SU-DHL-6 (cell line): ENCODE data around the gene RASSF10.

Experiments used
- H2AFZ ChIP-seq: fragments of 200-600 bp; sonication (generic); 2 replicates; pipeline ENCODE4 v1.6.1; 2014; ENCODE audit warnings: low read depth, mild to moderate bottlenecking, moderate library complexity, mixed read lengths, antibody characterized with exemption, low read length; ENCODE audit not compliant: severe bottlenecking
- H3F3A ChIP-seq: fragments of 200-600 bp; shearing (Covaris generic); 2 replicates; pipeline ENCODE4 v1.6.0; 2016; ENCODE audit warnings: antibody characterized with exemption, mild to moderate bottlenecking; ENCODE audit not compliant: insufficient read depth
- H3K27ac ChIP-seq: fragments of 200-600 bp; sonication (generic); 2 replicates; pipeline ENCODE4 v1.5.1; 2016; ENCODE audit warnings: low read depth, mild to moderate bottlenecking, low read length, moderate library complexity, mixed read lengths
- H3K27me3 ChIP-seq: fragments of 200-600 bp; sonication (generic), shearing (Covaris generic); 2 replicates; pipeline ENCODE4 v1.6.0; 2014; ENCODE audit warnings: mild to moderate bottlenecking, low read length
- H3K36me3 ChIP-seq: fragments of 200-600 bp; sonication (generic); 2 replicates; pipeline ENCODE4 v1.6.1; 2014; ENCODE audit warnings: mild to moderate bottlenecking, low read length, mixed read lengths
- H3K4me2 ChIP-seq: fragments of 300-600, 200-600 bp; shearing (Covaris generic), sonication (generic); 2 replicates; pipeline ENCODE4 v1.6.0; 2014; ENCODE audit warnings: low read length, low read depth, mild to moderate bottlenecking; ENCODE audit not compliant: poor library complexity, severe bottlenecking
- H3K4me3 ChIP-seq: fragments of 200-600 bp; sonication (generic); 2 replicates; pipeline ENCODE4 v1.5.1; 2014; ENCODE audit warnings: antibody characterized with exemption, low read length, mild to moderate bottlenecking, mixed read lengths; ENCODE audit not compliant: insufficient read depth, poor library complexity, severe bottlenecking
- H3K79me2 ChIP-seq: fragments of 200-600 bp; sonication (generic); 2 replicates; pipeline ENCODE4 v1.6.1; 2014; ENCODE audit warnings: mild to moderate bottlenecking, low read length, moderate library complexity; ENCODE audit not compliant: insufficient read depth
- H3K9ac ChIP-seq: fragments of 200-600 bp; sonication (generic); 2 replicates; pipeline ENCODE4 v1.7.0; 2014; ENCODE audit warnings: mild to moderate bottlenecking, low read length
- H3K9me2 ChIP-seq: fragments of 200-600 bp; sonication (generic); replicated peaks from 2 replicates; pipeline ENCODE4 v1.6.1; 2014; ENCODE audit warnings: low read length; ENCODE audit not compliant: insufficient read depth
- H3K9me3 ChIP-seq: fragments of 200-600 bp; sonication (generic); 2 replicates; pipeline ENCODE4 v1.6.1; 2014; ENCODE audit warnings: low read length, mixed read lengths; ENCODE audit not compliant: insufficient read depth
- H4K20me1 ChIP-seq: fragments of 200-600 bp; sonication (generic); 2 replicates; pipeline ENCODE4 v1.6.1; 2014; ENCODE audit warnings: low read depth, mild to moderate bottlenecking, antibody characterized with exemption, low read length, moderate library complexity, mixed read lengths
- CTCF ChIP-seq: fragments of 200-600 bp; sonication (generic); IDR thresholded peaks from one replicate; pipeline ENCODE4 v1.5.1; 2017; ENCODE audit warnings: antibody characterized with exemption, mild to moderate bottlenecking, low read length, moderate library complexity; ENCODE audit not compliant: insufficient read depth, poor library complexity, severe bottlenecking
- EZH2phosphoT487 ChIP-seq: fragments of 200-600 bp; sonication (generic), shearing (Covaris generic); conservative IDR thresholded peaks from 2 replicates; pipeline ENCODE4 v1.6.1; 2018; ENCODE audit warnings: mild to moderate bottlenecking, antibody characterized with exemption, low read length, moderate library complexity, mixed read lengths

The RASSF10 gene

GRCh38 chr11:13053255-13053917 is 44.3 kb downstream of the RASSF10 start:
- Histone ChIP-seq H3K27me3 (no peaks in the 10 kb centered on the region), H3K9ac (no peak overlapping the region), H2AFZ (no peak overlapping the region), H3K9me3 (peaks cover 4% of the 10 kb centered on the region; the same call in 1 of the 2 replicates), H3K4me2 (no peak overlapping the region), H3K9me2 (no peaks in the 10 kb centered on the region), H3K4me3 (no peak overlapping the region), H3K79me2 (no peaks in the 10 kb centered on the region), H3K27ac (no peak overlapping the region), H3K36me3 (no peaks in the 10 kb centered on the region), H4K20me1 (no peaks in the 10 kb centered on the region), H3F3A (no peaks in the 10 kb centered on the region)
- no peak for TF ChIP-seq EZH2phosphoT487
- TF ChIP-seq CTCF, result no peak

DNA sequence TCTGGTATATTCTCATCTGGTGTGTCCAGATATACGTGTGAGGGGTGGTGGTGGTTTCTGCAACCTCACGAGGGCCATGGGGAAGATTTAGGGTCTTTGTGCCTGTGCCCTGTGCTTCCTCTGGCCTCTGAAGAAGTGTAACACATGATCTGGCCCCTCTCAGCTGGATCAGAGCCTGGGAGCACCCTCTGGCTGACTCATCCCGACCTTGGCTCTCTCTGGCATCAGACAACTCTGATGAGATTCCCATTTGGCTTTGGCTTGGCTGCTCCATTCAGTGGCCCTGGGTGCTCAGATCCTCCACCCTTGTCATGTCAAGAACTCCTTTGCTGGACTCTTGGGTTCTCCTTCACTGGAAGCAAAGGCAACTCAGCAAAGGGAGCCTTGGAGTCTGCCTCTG is 45.2 kb downstream of the RASSF10 start:
- TF ChIP-seq EZH2phosphoT487, result no peak
- no peak for TF ChIP-seq CTCF
- Histone ChIP-seq H3K27me3 (no peaks in the 10 kb centered on the region), H3K4me3 (no peak overlapping the region), H3K79me2 (no peaks in the 10 kb centered on the region), H3F3A (no peaks in the 10 kb centered on the region), H3K9me2 (no peaks in the 10 kb centered on the region), H3K9me3 (peaks cover 4% of the 10 kb centered on the region; the same call in 1 of the 2 replicates), H3K9ac (no peak overlapping the region), H2AFZ (no peak overlapping the region), H3K27ac (no peak overlapping the region), H3K4me2 (no peak overlapping the region), H4K20me1 (no peaks in the 10 kb centered on the region), H3K36me3 (no peaks in the 10 kb centered on the region)

DNA sequence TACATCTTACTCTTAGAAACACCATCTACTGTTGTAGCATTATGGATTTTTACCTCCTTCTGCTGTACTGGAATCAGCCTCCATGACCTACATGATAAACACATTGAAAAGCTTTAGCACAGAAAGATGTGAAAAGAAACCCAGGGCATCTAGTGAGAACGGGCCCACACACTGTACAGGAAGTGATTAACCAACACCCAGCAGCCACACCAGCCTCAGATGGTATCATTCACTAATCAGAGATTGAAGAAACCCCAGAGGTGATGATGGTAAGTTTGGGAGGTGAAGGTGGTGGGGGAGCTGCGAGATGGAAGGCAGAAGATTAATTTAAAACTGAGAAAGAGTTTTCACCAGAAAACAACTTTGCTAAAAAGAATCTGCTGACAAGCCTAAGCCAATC is 46.1 kb downstream of the RASSF10 start:
- TF ChIP-seq CTCF (no peak), EZH2phosphoT487 (no peak)
- H3K9me2 ChIP-seq, result no peaks in the 10 kb centered on the region
- H3K27me3 ChIP-seq, result no peaks in the 10 kb centered on the region; the same call in 1 of the 2 replicates
- H3K9me3 ChIP-seq, result no peaks in the 10 kb centered on the region
- no peak overlapping the region for H3K4me3 ChIP-seq
- H3K27ac ChIP-seq, result no peak overlapping the region
- H2AFZ ChIP-seq, result no peak overlapping the region
- H3K9ac ChIP-seq, result no peak overlapping the region
- no peaks in the 10 kb centered on the region for H3K79me2 ChIP-seq
- no peaks in the 10 kb centered on the region for H4K20me1 ChIP-seq
- H3K4me2 ChIP-seq, result no peak overlapping the region
- no peaks in the 10 kb centered on the region for H3K36me3 ChIP-seq
- H3F3A ChIP-seq, result no peaks in the 10 kb centered on the region
